ENCODE data around the gene MAP3K5.

The MAP3K5 gene

DNA sequence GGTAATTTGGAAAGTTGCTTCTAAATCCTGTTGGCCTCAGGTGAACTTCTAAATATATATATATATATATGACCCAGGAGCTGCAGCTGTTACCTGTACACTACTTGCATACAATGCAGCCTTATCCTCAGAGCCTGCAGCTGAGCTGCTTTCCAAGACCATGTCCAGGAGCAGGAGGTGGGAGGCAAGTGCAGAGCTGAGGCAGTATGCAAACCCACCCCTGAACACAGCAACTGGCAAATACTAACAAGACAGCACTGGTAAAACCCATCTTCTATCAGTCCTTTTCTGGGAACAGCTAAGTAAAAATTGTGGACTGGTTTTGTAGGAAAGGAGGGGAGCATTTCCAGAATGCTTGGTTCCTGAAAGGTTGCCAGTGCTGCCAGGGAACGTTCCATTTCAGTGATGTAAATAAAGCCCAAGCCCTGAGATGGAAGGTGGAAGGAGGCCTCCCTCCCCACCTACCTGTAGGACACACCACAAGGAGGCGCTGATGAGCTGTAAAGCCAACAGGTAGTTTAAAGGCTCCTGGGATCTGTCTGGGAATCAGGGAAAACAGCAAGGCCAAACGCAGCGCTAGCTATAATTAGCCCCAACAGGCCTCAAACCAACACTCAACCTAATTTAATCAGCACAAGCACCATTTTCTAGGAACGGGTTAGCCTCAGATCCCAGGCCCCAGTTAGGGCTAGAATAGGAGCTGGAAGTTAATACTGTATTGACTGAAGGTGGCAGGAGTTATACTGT, 148.3 kb downstream of the MAP3K5 start:
- peak; percentile 67 for DNase-seq (ENCODE audit: low spot score)

DNA sequence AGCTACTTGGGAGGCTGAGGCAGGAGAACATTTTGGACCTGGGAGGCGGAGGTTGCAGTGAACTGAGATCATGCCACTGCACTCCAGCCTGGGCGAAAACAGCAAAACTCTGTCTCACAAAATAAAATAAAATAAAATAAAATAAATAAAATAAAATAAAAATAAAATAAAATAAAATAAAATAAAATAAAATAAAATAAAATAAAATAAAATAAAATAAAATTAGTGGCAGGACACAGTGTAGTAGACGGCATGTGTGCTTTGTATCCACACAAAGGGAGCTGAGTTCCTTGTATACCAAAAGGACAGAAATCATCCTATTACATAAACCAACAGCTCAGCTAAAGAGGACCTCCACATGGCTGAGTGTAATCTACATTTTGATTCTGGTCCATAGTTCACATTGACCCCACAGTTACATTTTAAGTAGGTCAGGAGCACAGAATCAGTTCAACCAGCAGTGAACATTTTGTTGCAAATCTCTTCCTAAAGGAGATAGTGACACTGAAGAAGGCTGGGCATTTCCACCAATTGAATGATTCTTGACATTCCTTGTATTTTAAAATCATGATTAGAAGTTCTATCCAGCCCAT, 150.3 kb downstream of the MAP3K5 start:
- DNase-seq (ENCODE audit: low spot score), result no peak

DNA sequence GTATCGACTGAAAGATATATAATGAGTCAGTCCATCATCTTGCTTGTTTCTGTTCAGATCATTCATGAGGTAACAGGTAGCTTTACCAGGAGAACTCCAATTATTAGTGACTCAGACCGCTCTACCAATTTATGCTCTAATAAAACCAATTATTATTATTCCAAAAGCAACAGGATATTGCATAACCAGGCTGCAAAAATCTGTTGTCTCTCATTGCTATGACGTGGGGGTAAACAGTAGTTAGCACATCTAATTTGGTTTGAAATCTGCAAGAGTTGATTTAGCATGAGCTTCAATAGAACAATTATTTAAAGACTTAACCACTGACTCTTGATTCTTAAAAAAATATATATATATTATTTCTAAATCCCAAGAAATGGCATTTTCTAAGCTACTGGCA, 151.1 kb downstream of the MAP3K5 start:
- DNase-seq (ENCODE audit: low spot score), result no peak

DNA sequence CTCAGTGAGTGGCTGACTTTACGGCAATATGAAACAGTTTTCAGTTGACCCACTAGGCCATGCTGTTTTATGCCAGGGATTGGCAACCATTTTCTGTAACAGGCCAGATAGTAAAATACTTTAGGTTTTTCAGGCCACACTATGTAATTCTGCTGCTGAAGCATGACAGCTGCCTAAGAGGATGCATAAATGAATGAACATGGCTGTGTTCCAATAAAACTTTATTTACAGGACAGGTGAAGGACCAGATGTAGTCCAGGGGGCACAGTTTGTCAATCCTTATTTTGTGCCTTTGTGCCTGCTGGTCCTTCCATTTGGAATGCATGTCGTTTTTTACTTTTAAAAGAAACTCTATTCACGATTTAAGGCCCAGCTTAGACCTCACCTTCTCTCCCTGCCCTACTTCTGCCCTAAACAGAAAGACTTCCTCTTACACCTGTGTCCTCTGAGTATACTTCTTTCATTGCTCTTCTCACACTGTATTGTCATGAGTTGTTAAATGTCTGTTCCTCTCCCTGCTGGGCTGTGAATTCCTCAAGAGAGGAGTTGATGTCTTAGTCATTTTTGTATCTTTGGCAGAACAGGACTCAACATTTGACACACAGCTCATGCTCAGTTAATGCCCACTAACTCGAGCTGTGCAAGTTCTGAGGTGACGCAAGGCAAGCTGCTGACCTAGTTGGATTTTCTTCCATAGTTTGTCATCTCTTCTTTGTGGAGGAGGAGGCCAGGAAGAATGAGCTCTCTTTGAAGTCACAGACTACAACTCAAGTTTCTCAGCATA, 152.0 kb downstream of the MAP3K5 start:
- no peak for DNase-seq (ENCODE audit: low spot score)

DNA sequence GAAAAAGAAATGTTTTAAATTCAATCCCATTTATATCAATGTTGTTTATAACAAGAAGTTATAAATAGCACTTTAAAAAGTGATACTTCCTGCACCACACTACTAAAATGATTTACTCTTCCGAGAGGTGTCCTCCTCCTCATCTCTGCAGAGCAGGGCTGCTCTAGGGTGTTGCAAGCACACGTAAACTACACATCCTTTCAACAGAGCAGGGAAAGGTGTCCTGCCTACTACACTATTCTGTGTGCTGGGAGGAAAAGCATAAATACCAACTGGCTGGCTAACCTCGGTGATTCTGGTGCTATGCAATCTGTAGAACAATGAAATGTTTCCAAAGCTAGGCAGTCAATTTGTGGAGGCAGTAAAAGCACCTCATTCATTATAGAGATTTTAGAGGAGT, 152.6 kb downstream of the MAP3K5 start:
- DNase-seq (ENCODE audit: low spot score), result no peak

DNA sequence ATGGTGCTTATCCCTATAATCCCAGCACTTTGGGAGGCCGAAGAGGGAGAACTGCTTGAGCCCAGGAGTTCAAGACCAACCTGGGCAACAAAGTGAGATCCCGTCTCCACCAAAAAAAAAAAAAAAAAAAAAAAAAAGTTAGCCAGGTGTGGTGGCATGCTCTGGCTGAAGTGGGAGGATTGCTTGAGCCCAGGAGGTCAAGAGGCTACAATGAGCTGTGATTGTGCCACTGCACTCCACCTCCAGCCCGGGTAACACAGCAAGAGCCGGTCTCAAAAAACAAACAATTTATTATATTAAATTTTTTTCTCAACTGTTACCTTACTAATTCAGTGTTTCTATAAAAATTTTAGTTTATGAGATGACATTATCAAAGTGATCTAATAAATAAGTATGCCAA, 156.7 kb downstream of the MAP3K5 start:
- no peak for DNase-seq (ENCODE audit: low spot score)

DNA sequence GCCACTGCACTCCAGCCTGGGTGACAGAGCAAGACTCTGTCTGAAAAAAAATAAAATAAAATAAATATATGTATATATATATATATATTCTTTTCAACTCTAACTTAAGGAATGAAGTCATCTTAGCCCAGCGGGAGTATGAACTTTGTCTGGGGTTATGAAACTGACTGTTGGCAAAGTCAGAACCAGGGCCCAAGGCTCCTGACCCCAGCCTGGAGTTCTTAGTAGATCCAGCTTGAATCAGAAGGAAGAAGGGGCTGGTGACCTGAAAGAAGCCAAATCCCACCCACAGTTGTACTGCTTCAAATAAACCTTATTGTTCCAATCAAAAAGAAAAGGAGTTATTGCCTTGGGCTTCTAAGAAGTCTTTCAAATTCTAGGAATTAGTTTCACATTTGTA, 158.9 kb downstream of the MAP3K5 start:
- DNase-seq (ENCODE audit: low spot score), result no peak

DNA sequence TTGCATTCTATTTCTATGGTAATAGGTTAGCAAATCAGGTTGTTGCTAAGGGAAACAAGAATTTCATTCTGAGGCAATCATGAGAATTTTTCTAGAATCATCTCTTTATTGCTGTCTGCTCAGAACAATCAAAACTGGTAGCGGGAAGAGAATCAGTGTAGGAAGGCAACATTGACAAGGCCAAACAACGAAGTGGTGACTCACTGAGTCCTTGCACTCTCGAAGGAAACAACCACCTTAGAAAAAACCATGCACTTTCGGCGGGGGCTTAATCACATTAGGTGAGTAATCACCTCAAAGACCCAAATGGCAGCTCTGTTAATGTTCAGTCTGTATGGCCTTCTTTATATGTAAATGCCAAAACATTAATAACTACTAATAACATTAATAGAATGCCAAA, 163.3 kb downstream of the MAP3K5 start:
- no peak for DNase-seq (ENCODE audit: low spot score)

DNA sequence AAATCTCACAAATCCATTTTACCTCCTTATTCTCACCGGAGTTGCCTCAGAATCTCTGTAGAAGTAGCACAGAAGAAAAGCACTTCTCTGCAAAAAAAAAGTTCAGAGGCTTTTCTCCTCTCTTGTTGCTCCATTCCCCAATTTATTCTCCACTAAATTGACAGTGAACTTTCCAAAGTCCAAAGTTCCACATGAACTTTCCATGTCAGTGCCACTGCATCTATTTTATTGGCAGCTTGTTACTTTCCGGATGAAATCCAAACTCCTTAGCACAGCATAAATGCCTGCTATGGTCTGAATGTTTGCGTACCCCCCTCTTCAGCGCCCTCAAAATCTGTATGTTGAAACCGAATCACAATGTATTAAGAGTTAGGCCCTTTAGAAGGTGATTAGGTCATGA, 165.1 kb downstream of the MAP3K5 start:
- DNase-seq (ENCODE audit: low spot score), result no peak

DNA sequence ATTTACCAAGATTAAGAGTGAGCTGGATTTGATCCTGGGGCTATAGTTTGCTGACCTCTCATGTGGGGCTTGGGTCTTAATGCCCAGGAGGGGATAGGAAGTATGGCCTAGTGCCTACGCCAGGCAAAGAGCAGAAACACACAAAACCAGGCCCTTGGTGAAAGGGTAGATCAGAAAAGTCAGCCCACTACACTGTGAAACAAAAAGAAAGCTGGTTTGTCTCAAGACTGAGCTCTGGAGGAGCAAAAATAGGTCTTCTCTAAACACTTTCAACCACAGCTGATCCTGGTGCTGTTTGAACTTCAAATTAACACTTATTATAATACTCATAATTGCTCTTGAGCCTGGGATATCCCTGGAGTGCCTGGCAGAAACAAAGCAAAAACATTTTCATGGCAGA, 167.0 kb downstream of the MAP3K5 start:
- no peak for DNase-seq (ENCODE audit: low spot score)

DNA sequence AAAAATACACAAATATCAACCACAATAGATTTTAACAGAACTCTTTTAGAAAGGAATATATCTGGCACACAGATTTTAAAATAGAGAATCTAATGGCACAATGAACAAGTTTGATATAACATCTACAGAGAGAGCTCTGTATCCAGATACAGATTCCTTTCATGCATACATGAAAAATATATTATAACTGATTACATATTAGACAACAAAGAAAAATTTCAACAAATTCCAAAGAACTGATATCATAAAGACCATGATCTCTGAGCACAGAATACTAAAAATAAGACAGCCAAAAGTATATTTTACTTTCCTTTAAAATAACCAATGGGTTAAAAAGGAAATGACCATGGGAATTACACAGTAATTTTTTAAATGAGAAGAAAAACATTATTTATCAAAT, 167.9 kb downstream of the MAP3K5 start:
- DNase-seq (ENCODE audit: low spot score), result no peak

DNA sequence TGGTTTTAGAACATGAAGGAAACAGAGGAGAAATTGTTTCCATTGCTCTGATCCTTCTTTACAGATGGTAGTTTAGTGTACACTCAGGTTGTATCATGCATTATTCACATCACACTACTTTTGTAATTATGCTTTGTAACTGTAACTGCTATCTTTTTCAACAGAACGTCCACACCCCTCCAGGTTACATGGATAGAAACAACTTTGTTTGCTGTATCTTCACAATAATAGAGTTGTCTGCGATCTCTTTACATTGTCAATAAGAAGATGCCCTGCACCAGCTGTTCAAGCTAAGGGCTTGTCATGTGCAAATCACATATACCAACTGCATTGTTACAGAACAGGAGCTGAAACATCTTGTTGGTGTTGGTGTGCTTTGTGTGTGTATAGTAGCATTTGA, 174.2 kb downstream of the MAP3K5 start:
- DNase-seq (ENCODE audit: low spot score), result no peak

DNA sequence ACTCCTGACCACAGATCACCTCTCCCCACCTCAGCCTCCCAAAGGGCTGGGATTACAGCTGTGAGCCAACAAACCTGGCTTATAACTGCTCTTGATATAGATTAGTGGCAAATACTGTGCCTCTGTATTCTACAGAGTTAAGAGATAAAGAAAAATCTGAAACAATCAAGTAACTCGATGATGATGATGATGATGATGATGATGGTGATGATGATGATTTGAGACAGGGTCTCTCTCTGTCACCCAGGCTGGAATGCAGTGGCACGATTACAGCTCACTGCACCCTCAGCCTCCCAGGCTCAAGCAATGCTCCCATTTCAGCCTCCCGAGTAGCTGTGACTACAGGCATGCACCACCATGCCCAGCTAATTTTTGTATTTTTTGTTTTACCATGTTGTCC, 175.8 kb downstream of the MAP3K5 start:
- DNase-seq (ENCODE audit: low spot score), result no peak

DNA sequence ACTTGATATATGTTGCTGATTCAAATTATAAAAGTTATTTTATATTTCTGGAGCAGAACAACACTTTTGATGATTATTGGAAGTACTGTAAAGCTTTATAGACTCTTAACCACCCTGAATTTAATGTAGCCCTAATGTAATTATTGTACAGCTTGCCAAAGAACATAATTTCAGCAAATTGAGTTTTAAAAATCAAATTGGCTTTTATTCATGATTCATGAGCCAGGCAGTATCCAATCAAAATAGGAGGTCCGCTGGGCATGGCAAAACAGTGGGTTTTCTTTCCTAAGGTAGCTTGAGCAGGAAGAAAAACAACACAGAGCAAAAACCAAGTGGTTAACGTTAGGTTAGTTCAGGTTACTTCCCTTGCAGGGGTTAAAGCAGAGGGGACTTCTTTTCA, 177.3 kb downstream of the MAP3K5 start:
- DNase-seq (ENCODE audit: low spot score), result no peak

DNA sequence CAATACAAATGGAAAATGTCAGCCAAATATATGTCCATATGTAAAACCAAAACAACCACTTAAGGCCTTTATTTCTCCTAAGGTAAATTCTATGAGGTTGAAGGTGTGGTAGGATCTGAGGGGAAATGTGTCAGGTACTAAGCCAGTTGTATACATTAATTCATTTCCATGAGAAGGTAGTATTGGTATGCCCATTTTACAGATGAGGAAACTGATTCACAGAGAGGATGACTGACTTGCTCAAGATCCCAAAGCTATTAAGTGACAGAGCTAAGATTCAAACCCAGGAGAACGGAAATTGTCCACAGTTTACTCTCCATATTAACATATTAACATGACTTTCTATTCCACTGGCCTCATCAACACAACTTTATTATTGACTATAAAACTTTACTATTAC, 177.9 kb downstream of the MAP3K5 start:
- DNase-seq (ENCODE audit: low spot score), result no peak

DNA sequence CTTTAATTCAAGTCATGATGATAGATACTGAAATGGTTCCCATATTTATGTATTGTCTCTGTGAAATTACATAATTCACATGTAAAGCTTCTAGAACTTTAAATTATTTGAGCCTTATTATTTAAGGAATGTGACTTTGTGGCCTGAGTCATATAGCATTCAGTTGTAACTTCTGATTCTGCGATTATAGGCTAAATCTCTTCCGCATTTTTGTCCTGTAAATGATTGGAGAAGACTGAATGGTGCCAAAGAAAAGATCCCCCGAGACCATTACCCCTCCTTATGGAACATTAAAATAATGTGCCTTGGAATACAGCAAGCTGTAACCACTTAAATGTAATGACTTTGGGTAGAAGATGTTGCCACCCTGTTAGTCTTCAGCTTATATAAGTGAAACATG, 178.8 kb downstream of the MAP3K5 start:
- no peak for DNase-seq (ENCODE audit: low spot score)

DNA sequence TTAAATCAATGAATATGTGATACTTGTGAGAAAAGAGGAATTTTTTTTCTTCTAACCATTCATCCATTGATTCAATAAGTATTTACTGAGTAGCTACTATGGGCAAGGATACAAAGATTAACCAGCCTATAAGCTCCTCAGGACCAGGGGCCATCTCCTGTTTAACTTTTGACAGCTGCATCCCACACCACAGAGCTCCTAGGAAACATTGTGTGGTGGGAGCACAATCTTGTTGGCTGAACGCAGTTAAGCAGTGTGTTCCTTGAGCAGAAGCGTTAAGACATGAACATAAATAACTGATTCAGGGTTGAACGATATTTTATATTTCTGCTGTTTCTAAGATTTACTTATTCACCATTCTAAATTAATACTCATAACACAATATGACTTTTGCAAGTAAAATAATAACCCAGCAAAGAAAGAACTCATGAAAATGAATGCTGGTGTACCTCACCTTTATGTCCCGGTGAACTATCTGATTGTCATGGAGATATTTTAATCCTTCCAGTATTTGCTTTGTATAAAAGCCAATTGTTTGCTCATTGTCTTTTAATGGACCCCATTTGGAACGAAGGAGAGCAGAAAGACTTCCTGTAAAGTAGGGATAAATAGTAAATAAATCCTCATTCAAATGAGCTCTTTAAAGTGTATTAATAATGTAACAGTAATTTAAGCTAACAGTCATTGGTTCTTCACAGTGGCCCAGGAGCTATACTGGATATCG, 179.4 kb downstream of the MAP3K5 start:
- DNase-seq (ENCODE audit: low spot score), result no peak

DNA sequence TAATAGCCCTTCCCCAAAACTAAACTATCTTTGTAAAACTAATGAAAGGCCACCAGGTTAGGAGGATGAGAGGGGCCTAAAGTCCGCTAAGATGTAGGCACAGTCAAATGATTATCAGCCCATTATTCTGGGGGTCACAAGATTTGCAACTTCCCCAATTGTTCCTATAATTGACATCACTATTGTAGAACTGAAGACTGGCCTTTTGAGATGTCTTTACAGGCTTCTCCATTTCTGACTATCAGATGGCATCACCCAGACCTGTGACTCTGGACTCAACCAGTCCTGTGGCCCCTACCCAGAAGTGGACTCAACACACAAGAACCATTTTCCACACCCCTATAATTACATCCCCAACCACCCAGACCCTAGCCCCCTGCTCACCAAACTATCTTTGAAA, 180.5 kb downstream of the MAP3K5 start:
- DNase-seq (ENCODE audit: low spot score), result no peak

DNA sequence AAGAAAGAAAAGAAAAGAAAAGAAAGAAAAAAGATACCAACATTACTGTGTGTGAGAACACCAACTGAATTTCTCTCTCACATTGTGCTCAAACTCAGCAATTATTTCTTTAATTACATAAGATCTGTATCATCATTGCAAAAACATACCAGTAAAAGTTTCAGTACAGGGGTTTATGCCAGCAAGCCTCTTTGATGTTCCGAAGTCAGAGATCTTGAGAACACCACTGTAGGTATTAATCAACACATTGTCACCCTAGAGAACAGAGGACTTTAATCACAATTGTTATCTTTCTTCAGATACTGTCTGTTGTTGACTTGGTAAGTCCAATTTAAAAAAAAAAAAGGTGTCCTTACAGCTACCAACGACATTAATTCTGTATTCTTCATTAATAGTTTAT, 181.1 kb downstream of the MAP3K5 start:
- DNase-seq (ENCODE audit: low spot score), result no peak

DNA sequence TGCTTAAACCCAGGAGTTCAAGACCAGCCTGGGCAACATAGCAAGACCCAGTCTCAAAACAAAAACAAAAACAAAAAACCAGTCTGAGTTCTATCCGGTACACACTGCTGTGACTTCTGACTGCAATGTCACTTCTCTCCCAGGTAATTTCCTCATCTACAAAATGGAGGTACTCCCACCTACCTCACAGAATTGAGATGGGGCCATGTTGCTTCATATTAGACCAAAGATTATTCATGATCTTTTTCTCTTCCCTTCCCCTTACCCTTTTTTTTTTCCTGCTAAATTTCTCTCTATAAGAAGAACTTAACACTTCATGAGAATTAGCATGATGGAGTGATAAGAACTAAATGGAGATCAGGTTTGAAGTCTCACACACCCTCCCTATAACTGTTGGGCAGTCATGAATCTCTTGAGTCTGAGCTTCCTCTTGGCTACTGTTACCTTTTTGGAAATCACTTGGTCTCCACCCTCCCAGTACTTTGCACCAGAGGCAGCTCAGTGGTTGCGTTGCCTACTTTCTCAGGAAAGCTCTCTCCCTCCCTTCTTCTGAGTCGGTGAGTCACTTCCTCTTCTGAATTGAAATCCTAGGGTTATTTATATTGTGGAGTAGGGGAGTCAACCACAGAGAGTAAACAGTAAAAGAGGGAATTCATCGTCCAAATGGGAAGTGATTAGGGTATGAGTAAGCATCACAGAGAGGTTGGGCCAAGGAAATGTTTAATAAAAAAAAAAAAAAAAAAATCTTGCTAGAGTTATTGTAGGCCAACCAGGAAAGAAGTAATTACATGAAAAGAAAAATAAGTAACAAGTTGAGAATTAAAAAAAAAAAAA, 182.2 kb downstream of the MAP3K5 start:
- DNase-seq (ENCODE audit: low spot score), result peak; percentile 94

DNA sequence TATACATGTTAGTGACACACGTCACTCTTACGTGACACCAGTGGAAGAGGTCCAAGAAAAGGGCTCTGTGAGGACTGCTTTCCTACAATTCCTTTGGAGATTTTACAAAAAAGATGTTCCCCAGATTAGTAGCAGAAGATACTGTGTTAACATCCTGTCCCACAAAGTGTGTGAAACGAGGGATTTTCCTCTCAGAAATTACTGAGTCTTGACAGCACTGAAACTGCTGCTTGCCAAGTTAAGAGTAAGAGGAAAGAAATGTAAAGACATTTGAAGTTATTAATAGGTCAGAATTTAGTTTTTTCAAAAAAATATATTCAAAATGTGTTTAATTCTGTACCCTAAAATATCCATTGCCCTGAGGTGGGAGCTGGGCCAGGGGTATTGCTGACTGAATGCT, 183.3 kb downstream of the MAP3K5 start:
- DNase-seq (ENCODE audit: low spot score), result no peak
